Stimulated activated naive CD4-positive, alpha-beta T cell (primary cell): ENCODE results near the gene MRPS12.
A peak's percentile ranks its signal among the peaks of the same experiment; 100 is the strongest.

Source experiments
- DNase-seq, 6 experiments: peaks; one replicate each; lab custom pipeline; 2025; lab: John Stamatoyannopoulos, UW

Gene MRPS12

DNA sequence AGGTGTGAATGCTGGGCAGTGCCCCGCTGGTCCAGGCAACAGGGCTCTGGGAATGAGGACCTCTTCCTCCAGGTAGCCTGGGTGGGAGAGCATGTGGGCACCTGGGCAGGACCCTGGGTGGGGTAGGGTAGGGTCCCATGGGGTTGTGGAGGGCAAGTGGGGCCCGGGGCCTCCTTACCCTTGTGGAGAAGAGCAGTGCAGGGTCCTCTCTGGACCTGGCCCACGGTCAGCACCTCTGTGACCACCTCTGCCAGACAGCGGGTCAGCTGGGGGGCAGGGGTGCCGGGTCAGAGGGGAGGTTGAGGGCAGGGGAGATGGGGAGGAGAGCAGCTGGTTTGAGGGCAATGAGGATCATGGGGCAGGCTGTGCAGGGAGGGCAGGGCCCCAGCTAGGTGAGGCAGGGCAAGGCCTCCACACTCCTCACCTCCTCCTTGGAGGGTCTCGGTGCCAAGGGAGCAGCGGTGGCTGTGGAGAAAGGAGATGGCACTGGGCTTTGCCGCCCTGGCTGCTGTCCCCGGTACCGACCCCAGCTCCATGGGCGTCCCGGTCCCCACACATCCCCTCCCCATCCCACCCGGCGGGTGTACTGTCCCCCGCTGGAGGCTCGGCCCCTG, 19.2 kb upstream of the MRPS12 start:
- DNase-seq: no peak

DNA sequence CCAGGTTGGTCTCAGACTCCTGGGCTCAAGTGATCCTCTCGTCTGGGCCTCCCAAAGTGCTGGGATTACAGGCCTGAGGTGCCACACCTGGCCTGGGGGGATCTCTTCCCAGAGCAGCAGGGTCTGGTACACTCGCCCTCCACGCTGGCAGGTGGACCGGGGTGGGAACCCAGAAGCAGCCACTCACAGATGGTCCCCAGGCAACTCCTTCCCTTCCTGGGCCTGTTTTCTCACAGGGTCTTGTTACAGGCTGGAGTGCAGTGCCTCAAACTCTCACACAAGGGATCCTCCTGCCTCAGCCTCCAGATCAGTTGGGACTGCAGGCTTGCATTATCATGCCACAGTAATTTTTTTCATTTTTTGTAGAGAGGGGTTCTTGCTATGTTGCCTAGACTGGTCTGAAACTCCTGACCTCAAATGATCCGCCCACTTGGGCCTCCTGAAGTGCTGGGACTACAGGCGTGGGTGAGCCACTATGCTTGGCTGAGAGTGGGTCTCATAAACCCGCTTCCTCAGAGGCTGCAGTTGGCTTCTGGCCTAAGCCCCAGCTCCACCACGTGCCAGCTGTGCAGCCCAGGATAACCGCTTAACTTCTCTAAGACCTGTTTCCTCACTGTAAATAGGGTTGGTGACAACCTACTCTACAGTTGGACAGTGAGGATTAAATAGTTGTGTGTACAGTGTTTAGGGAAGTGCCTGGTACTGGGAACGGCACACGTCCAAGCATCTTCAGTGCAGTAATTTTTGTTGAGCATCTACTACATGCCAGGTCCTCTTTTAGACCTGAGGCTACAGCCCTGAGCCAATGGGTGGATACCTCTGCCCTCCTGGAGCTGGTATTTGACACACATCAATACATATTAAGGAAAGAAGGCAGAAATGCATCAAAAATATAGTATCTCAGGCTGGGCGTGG, 17.9 kb upstream of the MRPS12 start:
- DNase-seq: no peak

DNA sequence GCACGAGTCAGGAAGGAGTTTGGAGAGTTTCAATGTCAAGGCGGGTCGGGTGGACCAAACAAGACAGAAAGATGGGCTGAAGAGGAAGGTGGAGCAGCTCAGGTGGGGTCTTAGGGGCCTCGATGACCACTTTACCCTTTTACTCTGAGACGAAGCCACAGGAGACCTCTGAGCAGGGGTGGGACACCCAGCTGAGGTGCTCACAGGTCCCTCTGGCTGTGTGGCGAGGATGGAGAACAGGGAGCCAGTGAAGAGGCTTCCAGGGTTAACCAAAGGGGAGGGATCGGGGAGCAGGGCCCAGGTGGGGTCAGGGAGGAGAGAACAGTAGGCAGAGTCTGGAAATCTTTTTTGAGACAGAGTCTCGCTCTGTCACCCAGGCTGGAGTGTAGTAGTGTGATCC, 16.8 kb upstream of the MRPS12 start:
- no peak for DNase-seq

DNA sequence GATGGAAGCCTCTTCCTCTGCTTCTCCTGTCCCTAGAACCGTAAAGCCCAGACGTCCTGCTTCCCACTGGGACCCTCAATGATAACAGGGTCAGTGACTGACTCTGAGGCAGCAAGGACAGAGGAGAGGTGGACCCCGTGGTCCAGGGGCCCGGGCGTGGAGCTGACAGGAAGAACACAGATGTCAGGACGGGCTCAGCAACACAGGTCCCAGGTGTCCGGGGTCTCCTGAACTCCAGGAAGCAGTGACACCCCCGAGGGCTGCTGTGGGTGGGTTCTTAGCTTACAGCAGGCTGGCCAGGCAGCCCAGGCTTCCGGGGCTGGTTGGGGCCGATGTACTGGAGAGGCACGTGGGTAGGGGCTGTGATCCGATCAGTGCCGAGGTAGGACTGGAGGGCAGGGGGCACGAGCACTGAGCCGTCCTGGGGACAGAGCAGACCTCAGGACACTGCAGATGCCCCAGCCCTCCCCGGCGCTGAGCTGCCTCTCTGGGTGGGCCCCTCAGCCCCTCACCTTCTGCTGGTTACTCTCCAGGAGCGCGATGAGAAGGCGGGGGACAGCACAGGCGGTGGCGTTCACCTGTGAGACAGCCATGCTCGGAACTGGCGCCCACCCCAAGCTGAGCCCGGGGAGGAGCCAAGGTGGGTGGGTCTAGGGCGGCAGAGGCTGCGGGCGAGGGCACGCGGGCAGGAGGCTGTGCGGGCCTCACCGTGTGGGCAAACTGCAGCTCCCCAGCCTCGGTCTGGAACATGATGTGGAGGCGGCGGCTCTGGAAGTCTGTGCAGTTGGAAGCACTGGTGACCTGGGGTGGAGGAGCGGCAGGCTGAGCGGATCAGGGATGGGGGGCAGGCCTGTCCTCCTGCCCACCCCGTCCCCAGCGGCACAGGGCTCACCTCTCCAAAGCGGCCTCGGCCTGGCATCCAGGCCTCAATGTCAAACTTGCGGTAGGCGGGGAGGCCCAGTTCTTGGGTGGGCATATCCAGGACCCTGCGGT, 15.1 kb upstream of the MRPS12 start:
- no peak for DNase-seq

DNA sequence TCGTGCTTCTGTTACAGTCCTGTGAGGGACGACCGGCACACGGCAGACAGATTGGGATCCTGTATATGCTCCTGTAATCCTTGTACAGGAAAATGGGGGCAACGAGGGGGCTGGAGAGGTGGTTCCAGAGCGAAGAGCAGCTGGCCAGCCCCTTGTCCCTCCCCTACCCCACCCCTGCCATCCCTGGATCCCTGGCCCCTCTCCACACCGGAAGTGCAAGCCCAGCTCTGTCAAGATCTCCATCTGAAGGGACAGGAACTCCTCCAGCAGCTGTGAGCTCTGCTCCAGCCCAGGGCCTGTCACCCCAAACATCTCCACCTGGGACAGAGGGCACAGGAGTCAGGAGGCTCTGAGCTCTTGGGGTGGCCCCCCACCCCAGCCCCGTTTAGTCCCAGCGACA, 13.2 kb upstream of the MRPS12 start:
- DNase-seq: no peak

DNA sequence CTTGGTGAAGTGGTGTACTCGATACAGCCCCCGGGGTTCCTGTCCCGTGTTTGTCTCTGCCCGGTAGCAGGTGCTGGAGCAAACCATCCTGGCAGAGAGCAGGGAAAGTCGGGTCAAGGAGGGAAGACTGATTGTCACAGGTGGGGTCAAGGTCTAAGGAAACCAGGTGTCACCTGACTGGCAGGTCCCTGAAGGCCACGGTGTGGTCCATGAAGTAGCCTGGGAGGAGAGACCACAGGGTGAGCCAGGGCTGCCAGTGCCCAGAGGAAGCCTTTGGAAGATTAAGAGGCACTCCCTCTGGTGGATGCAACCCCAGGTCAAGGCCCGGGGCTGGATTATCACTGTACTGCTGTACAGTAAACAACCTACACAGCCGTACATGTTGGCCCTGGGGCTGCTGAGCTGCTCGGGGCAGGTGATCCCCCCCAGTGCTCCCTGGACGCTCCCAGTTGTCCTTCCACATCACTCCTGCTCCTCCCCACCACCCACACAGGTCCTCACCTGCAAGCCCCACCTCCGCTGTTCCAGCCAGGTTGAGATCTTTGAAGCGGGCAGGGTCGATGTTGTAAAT, 12.7 kb upstream of the MRPS12 start:
- no peak for DNase-seq

DNA sequence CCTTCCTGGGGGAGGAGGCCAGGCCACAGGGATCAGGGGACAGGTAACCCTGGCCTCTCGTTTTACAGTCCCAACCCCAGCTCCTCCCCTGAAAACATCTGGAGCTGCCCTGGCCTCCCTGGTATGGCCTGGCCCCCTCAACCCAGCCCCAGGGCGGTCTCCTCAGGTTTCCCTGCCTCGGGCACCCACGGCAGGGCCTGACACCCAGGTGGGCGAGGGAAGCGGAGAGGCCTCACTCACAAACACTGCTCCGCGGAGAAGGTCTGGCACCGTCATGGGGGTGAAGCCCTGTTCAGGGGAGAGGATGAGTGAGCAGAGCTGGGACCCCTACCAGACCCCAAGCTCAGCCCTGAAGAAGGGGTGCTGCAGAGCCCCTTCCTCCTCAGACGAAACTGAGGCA, 12.2 kb upstream of the MRPS12 start:
- DNase-seq: no peak

DNA sequence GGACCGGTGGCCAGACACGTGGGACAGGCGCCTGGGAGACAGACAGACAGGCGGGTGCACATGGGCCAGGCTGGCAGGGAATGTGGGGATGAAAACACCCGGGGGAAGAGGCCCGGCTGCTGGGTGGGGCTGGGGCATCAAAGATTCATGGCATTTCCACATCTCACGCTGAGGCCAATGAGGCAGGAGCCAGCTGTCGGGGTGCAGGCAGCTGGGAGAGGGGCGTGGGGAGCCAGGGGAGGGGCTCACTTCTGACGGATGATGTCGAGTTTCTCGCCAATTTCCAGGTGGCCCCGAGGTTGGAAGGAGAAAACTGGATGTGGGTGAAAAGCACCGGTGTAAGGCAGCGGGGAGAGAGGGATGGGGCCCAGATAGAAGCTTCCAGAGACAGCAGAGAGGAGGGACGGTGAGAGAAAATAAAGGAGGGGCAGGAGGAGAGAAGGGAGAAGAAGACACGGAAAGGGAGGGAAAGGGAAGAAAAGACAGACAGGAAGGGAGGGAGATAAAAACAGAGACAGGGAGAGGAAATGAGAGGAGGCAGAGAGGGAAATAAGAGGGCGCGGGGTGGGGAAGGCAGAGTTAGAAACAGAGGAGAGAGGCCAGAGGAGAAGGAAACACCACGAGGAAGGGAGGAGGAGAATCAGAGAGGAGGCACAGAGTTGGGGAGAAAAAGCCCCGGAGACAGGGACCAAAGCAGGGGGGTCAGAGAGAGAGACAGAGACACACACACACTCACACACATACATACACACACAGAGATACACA, 10.7 kb upstream of the MRPS12 start:
- DNase-seq: no peak

DNA sequence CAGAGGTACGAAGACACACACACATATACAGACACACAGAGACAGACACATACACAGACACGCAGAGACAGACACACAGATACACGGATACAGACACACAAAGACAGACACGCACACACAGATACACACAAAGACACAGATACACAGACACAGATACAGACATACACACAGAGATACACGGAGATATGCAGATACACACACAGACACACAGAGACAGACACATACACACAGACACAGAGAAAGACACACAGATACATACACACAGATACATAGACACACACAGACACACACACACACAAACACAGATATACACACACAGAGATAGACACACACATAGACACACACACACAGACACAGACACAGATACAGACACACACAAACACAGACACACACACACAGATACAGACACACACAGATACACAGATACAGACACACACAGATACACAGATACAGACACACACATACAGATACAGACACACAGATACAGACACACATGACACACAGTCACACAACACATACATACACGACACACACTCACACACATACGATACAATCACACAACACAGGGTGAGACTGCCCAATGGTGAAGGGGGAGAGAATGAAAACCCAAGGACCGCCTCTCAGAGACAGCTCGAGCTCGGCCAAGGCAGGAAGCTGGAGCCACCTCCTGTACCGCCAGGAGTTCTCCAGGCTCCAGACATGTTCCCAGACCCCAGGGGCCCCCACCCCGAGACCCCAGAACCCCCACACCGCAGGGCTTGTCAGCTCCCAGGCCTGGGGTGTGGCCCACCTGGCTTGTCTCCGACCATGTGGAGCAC, 9.9 kb upstream of the MRPS12 start:
- no peak for DNase-seq

DNA sequence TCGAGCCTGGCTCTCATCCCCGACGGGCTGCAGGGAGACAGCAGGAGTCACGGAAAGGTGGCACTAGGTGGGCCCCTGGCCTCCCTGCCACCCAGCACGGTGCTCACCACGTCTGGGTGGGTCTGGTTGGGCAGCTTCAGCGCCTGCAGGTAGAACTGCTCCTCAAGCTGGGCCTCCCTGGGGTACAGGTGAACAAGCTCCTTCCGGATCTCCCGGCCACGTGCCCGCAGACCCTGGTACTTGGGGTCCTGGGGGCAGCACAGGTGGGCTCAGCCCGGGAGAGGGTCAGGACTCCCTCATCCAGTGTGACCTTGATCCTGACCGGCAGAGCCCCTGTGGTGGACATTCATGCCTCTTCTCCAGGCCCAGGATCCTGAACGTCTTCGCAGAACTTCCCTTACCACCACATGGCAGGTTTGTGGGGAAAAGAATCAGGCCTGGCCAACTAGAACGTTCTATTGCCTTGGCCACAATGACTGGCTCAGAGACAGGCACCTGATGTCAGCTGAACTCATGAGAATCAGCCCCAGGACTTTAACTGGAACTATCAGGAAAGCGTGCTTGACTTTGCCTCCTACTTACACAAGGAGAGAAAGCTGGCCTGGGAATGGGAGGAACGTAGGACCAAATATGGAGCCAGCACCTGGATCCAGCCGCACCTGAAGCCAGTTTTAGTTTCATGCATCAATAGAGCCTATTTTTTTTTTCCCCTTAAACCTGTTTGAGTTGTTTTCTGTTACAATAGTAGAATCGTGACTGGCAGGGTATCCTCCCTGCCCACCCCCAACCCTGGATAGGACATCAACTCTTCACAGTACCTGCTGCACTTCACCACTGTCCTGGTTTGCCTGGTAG, 9.1 kb upstream of the MRPS12 start:
- DNase-seq: no peak

DNA sequence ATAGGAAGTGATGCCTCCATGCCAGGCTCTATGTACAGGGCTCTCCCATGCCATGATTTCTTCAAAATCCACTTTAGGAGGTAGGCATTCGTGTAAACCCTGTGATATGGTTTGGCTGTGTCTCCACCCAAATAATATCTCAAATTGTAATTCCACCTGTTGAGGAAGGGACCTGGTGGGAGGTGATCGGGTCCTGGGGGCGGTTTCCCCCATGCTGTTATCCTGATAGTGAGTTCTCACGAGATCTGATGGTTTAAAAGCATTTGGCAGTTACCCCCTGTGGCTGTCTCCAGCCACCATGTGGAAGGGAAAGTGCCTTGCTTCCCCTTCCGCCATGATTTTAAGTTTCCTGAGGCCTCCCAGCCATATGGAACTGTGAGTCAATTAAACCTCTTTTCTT, 8.3 kb upstream of the MRPS12 start:
- DNase-seq: no peak

DNA sequence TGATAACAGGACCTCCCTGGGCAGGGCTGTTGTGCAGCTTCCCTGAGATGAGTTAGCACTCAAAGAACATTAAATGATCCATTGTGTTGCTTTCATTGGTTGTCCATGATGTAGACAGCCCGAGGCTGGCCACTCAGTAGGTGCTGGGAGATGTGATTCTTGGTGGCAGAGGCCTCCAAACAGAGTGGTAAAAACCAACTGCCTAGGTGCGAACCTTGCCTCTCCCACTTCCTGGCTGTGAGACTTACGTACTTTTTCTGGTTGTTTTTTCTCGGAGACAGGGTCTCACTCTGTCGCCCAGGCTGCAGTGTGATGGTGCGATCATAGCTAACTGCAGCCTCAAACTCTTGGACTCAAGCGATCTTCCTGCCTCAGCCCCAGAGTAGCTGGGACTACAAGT, 6.4 kb upstream of the MRPS12 start:
- DNase-seq: no peak

DNA sequence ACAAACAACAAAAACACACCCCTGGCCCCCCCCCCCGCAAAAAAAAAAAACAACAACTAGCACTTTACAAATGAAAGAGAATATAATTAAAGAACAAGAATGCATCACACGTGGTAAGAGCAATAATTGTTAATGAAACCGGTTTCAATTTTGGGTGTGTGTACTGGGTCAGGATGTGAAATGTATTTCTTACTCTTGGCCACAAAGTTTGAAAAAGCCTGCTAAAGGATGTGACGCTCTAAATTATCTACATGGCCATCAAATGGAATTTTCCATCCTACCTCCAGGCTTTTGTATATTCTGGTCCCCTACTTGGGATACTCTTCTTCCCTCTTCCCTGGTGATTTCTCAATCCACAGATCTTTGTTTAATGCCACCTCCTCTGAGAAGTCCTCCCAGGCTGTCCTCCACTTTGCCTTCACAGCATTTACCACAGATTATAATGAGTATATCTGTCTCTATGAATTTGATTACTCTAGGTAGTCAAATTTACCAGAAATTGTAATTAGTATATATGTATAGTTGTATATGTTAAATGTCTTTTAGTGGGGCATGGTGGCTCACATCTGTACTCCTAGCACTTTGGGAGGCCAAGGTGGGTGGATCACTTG, 2.2 kb upstream of the MRPS12 start:
- no peak for DNase-seq

DNA sequence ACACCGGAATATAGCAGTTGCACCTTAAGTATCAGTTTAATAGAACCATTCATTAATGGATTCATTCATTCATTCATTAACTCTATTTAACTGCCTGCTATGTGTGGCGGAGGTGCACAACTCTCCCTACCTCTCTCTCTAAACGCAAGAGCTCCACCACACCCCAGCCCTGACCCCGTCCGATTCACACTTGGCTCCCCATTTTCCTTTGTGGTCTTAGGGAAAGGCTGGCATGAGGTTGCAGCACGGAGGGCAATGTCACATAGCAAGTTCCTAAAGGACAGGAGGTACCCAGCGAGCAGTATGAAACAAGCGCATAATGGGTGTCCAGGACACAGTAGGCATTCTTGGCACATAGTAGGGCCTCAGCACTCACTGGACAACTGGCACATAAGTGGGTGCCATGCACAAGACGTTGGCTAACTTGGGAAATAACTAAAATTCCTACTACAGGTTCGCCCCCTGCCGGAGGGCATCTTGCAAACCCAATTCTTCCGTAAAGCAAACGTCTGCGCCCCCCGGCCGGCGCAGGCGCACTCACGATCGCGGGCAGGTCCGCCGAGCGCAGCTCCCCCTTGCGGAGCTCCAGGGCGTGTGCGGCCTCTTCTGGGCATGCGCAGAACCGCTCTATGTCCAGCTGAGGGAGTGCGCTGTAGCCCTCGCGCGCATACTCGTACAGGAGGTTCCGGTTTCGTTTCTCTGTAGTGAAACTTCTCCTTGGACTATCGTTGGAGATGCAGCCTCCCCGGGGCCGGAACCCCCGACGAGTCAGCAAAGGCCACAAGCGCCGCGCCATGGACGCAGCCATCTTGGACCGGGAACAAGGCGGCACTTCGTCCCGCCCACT, 592 bp upstream of the MRPS12 start, which contains the start of gene SARS2:
TSS of gene SARS2 (minus strand) at position 835 of the 847 bp plus-strand sequence. CDS start at position 808, 27 bp downstream.
- DNase-seq: peak; percentile 92 to 100 (median 98)

DNA sequence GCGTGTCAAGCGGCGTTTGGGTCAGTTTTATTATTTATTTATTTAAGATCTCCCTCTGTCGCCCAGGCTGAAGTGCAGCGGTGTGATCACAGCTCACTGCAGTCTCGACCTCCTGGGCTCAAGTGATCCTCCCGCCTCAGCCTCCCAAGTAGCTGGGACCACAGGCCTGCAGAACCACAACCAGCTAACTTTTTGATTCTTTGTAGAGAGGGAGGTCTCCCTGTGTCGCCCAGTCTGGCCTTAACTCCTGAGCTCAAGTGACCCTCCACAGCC, 713 bp downstream of the MRPS12 start:
- no peak for DNase-seq

DNA sequence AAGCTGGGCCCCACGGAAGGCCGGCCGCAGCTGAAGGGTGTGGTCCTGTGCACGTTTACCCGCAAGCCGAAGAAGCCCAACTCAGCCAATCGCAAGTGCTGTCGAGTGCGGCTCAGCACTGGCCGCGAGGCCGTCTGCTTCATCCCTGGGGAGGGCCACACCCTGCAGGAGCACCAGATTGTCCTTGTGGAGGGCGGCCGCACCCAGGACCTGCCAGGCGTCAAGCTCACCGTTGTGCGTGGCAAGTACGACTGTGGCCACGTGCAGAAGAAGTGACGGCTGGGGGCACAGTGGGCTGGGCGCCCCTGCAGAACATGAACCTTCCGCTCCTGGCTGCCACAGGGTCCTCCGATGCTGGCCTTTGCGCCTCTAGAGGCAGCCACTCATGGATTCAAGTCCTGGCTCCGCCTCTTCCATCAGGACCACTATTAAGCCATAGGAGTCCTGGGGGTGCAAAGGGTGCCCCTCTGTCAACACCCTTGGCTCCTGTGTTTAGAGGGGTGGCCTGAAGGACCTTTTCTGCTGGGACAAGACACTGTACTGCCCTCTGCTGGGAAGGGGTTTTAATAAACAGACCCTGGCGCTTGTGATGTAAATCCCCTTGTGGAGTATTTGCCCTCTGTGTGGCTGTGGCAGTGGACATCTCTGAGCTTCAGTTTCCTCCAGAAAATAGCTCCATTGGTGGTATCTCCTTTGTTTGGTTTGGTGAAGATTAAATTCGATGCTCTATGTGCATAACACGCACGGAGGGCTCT, 1.9 kb downstream of the MRPS12 start:
- peak in 4 of 6 experiments; percentile 4 to 18 (median 12) for DNase-seq

DNA sequence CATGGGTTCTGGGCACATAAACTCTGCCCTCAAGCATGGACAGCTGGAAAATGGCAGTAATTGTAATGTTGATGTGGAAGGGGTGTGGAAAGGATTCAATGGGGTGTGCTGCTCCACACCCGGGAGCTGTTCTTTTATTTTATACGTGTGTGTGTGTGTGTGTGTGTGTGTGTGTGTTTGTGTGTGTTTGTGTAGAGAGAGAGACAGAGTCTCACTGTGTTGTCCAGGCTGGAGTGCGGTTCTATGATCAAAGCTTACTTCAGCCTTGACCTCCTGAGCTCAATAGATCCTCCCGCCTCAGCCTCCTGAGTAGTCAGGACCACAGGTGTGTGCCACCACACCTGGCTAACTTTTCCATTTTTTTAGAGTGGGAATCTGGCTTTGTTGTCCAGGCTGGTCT, 2.8 kb downstream of the MRPS12 start:
- DNase-seq: no peak
